H9 (cell line): ENCODE data around the gene ARRDC1. TPM values are rescaled to one million over a fixed set of nuclear protein-coding genes. Genes with fewer than 3 reads are reported as not detected.
A peak's percentile ranks its signal among the peaks of the same experiment; 100 is the strongest.

Experiments
- DNase-seq: peaks from one replicate; pipeline ENCODE4 v3.0.0-alpha.2; 2017
- H2AFZ ChIP-seq: one replicate; pipeline ENCODE4 v1.6.1; 2013; ENCODE audit warnings: mild to moderate bottlenecking, low read length, control low read depth, moderate library complexity
- H2AK5ac ChIP-seq: 2 replicates; pipeline ENCODE4 v1.6.1; 2013; ENCODE audit warnings: low read length, control low read depth, mixed read lengths; ENCODE audit not compliant: insufficient read length
- H2BK120ac ChIP-seq: one replicate; pipeline ENCODE4 v1.6.1; 2013; ENCODE audit warnings: low read depth, mild to moderate bottlenecking, low read length, control low read depth, inconsistent platforms; ENCODE audit not compliant: poor library complexity, severe bottlenecking
- H2BK12ac ChIP-seq: 2 replicates; pipeline ENCODE4 v1.6.1; 2013; ENCODE audit warnings: low read length, control low read depth, mixed read lengths, low read depth; ENCODE audit not compliant: insufficient read length
- H2BK15ac ChIP-seq: 2 replicates; pipeline ENCODE4 v1.6.1; 2013; ENCODE audit warnings: low read depth, low read length, control low read depth
- H2BK20ac ChIP-seq: one replicate; pipeline ENCODE4 v1.6.1; 2013; ENCODE audit warnings: low read depth, mild to moderate bottlenecking, low read length, control low read depth, inconsistent platforms; ENCODE audit not compliant: poor library complexity, severe bottlenecking
- H2BK5ac ChIP-seq: 2 replicates; pipeline ENCODE4 v1.6.1; 2013; ENCODE audit warnings: low read length, control low read depth, mixed read lengths; ENCODE audit not compliant: insufficient read length
- H3K14ac ChIP-seq: 2 replicates; pipeline ENCODE4 v1.6.1; 2013; ENCODE audit warnings: low read length, control low read depth; ENCODE audit not compliant: insufficient read depth
- H3K18ac ChIP-seq: 2 replicates; pipeline ENCODE4 v1.6.1; 2013; ENCODE audit warnings: low read depth, mild to moderate bottlenecking, mixed read lengths, low read length, control low read depth; ENCODE audit not compliant: insufficient read length
- H3K23ac ChIP-seq: 2 replicates; pipeline ENCODE4 v1.6.1; 2013; ENCODE audit warnings: low read length, control low read depth, mixed read lengths, low read depth; ENCODE audit not compliant: insufficient read length
- H3K23me2 ChIP-seq: 2 replicates; pipeline ENCODE4 v1.6.1; 2013; ENCODE audit warnings: low read depth, mild to moderate bottlenecking, mixed read lengths, low read length, control low read depth; ENCODE audit not compliant: insufficient read length, poor library complexity, severe bottlenecking
- H3K27ac ChIP-seq: 2 replicates; pipeline ENCODE4 v1.5.1; 2013; ENCODE audit warnings: low read length, control low read depth, mixed read lengths, low read depth; ENCODE audit not compliant: insufficient read length
- H3K27me3 ChIP-seq: 2 replicates; pipeline ENCODE4 v1.6.1; 2013; ENCODE audit warnings: low read length, control low read depth, inconsistent platforms; ENCODE audit not compliant: insufficient read depth
- H3K4ac ChIP-seq: 2 replicates; pipeline ENCODE4 v1.6.1; 2013; ENCODE audit warnings: low read depth, mild to moderate bottlenecking, control low read depth, inconsistent platforms, low read length, moderate library complexity
- H3K4me1 ChIP-seq: 2 replicates; pipeline ENCODE4 v1.6.1; 2013; ENCODE audit warnings: low read length, control low read depth, inconsistent platforms; ENCODE audit not compliant: insufficient read depth
- H3K4me2 ChIP-seq: 2 replicates; pipeline ENCODE4 v1.6.1; 2013; ENCODE audit warnings: low read length, control low read depth, mixed read lengths; ENCODE audit not compliant: insufficient read length, insufficient read depth
- H3K56ac ChIP-seq: 2 replicates; pipeline ENCODE4 v1.6.1; 2013; ENCODE audit warnings: low read depth, mild to moderate bottlenecking, mixed read lengths, low read length, control low read depth; ENCODE audit not compliant: insufficient read length
- H3K79me1 ChIP-seq: 2 replicates; pipeline ENCODE4 v1.6.1; 2013; ENCODE audit warnings: low read depth, mild to moderate bottlenecking, moderate library complexity, low read length, control low read depth, inconsistent platforms; ENCODE audit not compliant: insufficient read depth, poor library complexity, severe bottlenecking
- H3K79me2 ChIP-seq: 2 replicates; pipeline ENCODE4 v1.6.1; 2013; ENCODE audit warnings: low read length, control low read depth, inconsistent platforms; ENCODE audit not compliant: insufficient read depth
- H3K9ac ChIP-seq: 2 replicates; pipeline ENCODE4 v1.6.1; 2013; ENCODE audit warnings: low read length, control low read depth, mixed read lengths; ENCODE audit not compliant: insufficient read length; ENCODE audit errors: extremely low read depth
- H3K9me3 ChIP-seq: one replicate; pipeline ENCODE4 v1.6.1; 2013; ENCODE audit warnings: low read depth, low read length, inconsistent platforms; ENCODE audit not compliant: control insufficient read depth
- H3T11ph ChIP-seq: one replicate; pipeline ENCODE4 v1.6.1; 2013; ENCODE audit warnings: mild to moderate bottlenecking, low read length, control low read depth, inconsistent platforms
- H4K20me1 ChIP-seq: one replicate; pipeline ENCODE4 v1.6.1; 2013; ENCODE audit not compliant: control insufficient read depth, insufficient read length, insufficient read depth
- H4K5ac ChIP-seq: 2 replicates; pipeline ENCODE4 v1.6.1; 2013; ENCODE audit warnings: low read depth, mild to moderate bottlenecking, mixed read lengths, low read length, control low read depth; ENCODE audit not compliant: insufficient read length
- H4K8ac ChIP-seq: replicated peaks from 2 replicates; pipeline ENCODE4 v1.6.1; 2013; ENCODE audit warnings: low read length, control low read depth, mixed read lengths, low read depth; ENCODE audit not compliant: insufficient read length
- H4K91ac ChIP-seq: 2 replicates; pipeline ENCODE4 v1.6.1; 2013; ENCODE audit warnings: low read depth, mild to moderate bottlenecking, moderate library complexity, mixed read lengths, low read length, control low read depth; ENCODE audit not compliant: insufficient read length
- H3K27ac Mint-ChIP-seq, 3 experiments: 2 replicates in 2 of 3; 3 replicates in 1 of 3; pipeline ENCODE4 v1.8.0; 2020 to 2021; ENCODE audit warnings: mixed read lengths in 3 of 3, mild to moderate bottlenecking in 1 of 3, moderate library complexity in 1 of 3
- H3K27me3 Mint-ChIP-seq: 2 replicates; pipeline ENCODE4 v1.8.0; 2021; ENCODE audit warnings: low read depth, mild to moderate bottlenecking, moderate library complexity, mixed read lengths
- H3K36me3 Mint-ChIP-seq, 3 experiments: 2 replicates in 2 of 3; 3 replicates in 1 of 3; pipeline ENCODE4 v1.8.0; 2020 to 2021; ENCODE audit warnings: low read depth in 3 of 3, mixed read lengths in 3 of 3; ENCODE audit not compliant: insufficient read depth in 1 of 3
- H3K4me1 Mint-ChIP-seq, 2 experiments: 2 replicates each; pipeline ENCODE4 v1.8.0; 2020; ENCODE audit warnings: mixed read lengths in 2 of 2
- H3K4me3 Mint-ChIP-seq, 2 experiments: 2 replicates in 1 of 2; 3 replicates in 1 of 2; pipeline ENCODE4 v1.8.0; 2020 to 2021; ENCODE audit warnings: mild to moderate bottlenecking in 2 of 2, mixed read lengths in 2 of 2, moderate library complexity in 1 of 2
- H3K9me3 Mint-ChIP-seq, 2 experiments: 2 replicates in 1 of 2; 3 replicates in 1 of 2; pipeline ENCODE4 v1.8.0; 2020; ENCODE audit warnings: mild to moderate bottlenecking in 2 of 2, mixed read lengths in 2 of 2, moderate library complexity in 1 of 2
- CTCF ChIP-seq: fragments of 200-600 bp; sonication (generic); conservative IDR thresholded peaks from 3 replicates; pipeline ENCODE4 v1.8.0; 2021; ENCODE audit warnings: antibody characterized with exemption, mild to moderate bottlenecking
- WGBS: extraction: QIAGEN DNeasy Blood & Tissue Kit; methylation state at CpG from one replicate; pipeline ENCODE4 v1.1.7; 2013; ENCODE audit warnings: missing lambda C conversion rate, low lambda C conversion rate, mixed read lengths; ENCODE audit not compliant: insufficient read length; ENCODE audit errors: extremely low coverage; 5-methylcytosine and 5-hydroxymethylcytosine counted together
- total RNA-seq: library from RNA; stranded (reverse); gene quantifications from 2 replicates; pipeline ENCODE4 v1.2.1, GENCODE V29; 2021

The ARRDC1 gene
- total RNA-seq, 1 experiment from 2014 or later, result 34.4 TPM

- Histone ChIP-seq H2BK12ac (no peak overlapping the region), H3K18ac (no peak overlapping the region), H3K4ac (no peak overlapping the region), H3K4me2 (no peak overlapping the region), H2BK120ac (no peak overlapping the region), H4K8ac (no peak overlapping the region), H4K20me1 (peaks cover 1% of the 10 kb centered on the region), H3K23ac (no peak overlapping the region), H2BK20ac (no peak overlapping the region), H3K14ac (no peak overlapping the region), H3K27ac (no peak overlapping the region), H4K5ac (no peak overlapping the region), H2AK5ac (no peak overlapping the region), H2BK15ac (no peak overlapping the region), H3K56ac (no peak overlapping the region), H3K9ac (no peak overlapping the region), H3K23me2 (no peaks in the 10 kb centered on the region), H3K79me1 (peaks cover 13% of the 10 kb centered on the region), H2AFZ (no peak overlapping the region), H4K91ac (no peak overlapping the region), H3K9me3 (no peaks in the 10 kb centered on the region), H2BK5ac (no peak overlapping the region), H3K79me2 (peaks cover 37% of the 10 kb centered on the region; the same call in 1 of the 2 replicates), H3K27me3 (no peaks in the 10 kb centered on the region), H3K4me1 (no peaks in the 10 kb centered on the region; the same call in 1 of the 2 replicates), H3T11ph (no peak overlapping the region)
- no peak for TF ChIP-seq CTCF
- peak overlapping the region in 2 of 3 experiments; percentile 69 to 93; a peak in 3 of 7 replicates for H3K27ac Mint-ChIP-seq
- no CpG with 5 or more reads among the region's 9 CpGs for WGBS
- no peak for DNase-seq
- H3K4me1 Mint-ChIP-seq, result peaks cover 14 to 22% of the 10 kb centered on the region in 2 experiments
- H3K27me3 Mint-ChIP-seq, result no peaks in the 10 kb centered on the region
- no peaks in the 10 kb centered on the region for H3K9me3 Mint-ChIP-seq
- H3K36me3 Mint-ChIP-seq, result peaks cover 9 to 34% (median 17%) of the 10 kb centered on the region in 3 experiments; a peak in 6 of 7 replicates
- H3K4me3 Mint-ChIP-seq, result no peak overlapping the region
These were observed 44.1 kb downstream of the ARRDC1 start for GRCh38 chr9:137649553-137649952.
